ENCODE data around the gene GTF3C5. TPM values are rescaled to one million over a fixed set of nuclear protein-coding genes. Genes with fewer than 3 reads are reported as not detected.

The GTF3C5 gene
- polyA plus RNA-seq, 1 donor from 2014 or later: 103 TPM

- no peaks in the 10 kb centered on the region for H3F3A ChIP-seq (ENCODE audit: insufficient read depth, low read length, poor library complexity, severe bottlenecking)
These were observed 34.3 kb upstream of the GTF3C5 start for GRCh38 chr9:132996526-132996925.

GRCh38 chr9:132997591-132997990 lies 33.2 kb upstream of the GTF3C5 start:
- Histone ChIP-seq H3K9me2 (ENCODE audit: insufficient read depth, low read length) (no peaks in the 10 kb centered on the region), H3K9ac (ENCODE audit: low read length) (no peak overlapping the region), H3K36me3 (ENCODE audit: insufficient read depth, low read length) (no peaks in the 10 kb centered on the region), H3K4me2 (ENCODE audit: low read length) (no peak overlapping the region), H3K79me2 (replicated peaks; ENCODE audit: insufficient read depth, low read length) (no peaks in the 10 kb centered on the region), H3K27me3 (ENCODE audit: insufficient read depth, low read depth, low read length) (no peaks in the 10 kb centered on the region), H3K9me3 (ENCODE audit: low read length) (no peaks in the 10 kb centered on the region), H3K4me3 (ENCODE audit: low read length) (no peak overlapping the region), H4K20me1 (ENCODE audit: insufficient read depth) (no peaks in the 10 kb centered on the region), H2AFZ (ENCODE audit: low read depth, low read length) (no peak overlapping the region), H3F3A (ENCODE audit: insufficient read depth, low read length, poor library complexity, severe bottlenecking) (no peaks in the 10 kb centered on the region), H3K27ac (ENCODE audit: low read length) (no peak overlapping the region)
- TF ChIP-seq CTCF (IDR thresholded peaks at IDR 0.05; ENCODE audit: poor library complexity, severe bottlenecking): no peak
- no peak for TF ChIP-seq EZH2 (IDR thresholded peaks at IDR 0.05; ENCODE audit: borderline replicate concordance, insufficient read depth, low read length, poor library complexity, severe bottlenecking)
- TF ChIP-seq REST (IDR thresholded peaks at IDR 0.05; ENCODE audit: borderline replicate concordance): no peak
- no peak for TF ChIP-seq MXI1 (conservative IDR thresholded peaks at IDR 0.05; ENCODE audit: poor library complexity, severe bottlenecking)
- no peak for TF ChIP-seq POLR2AphosphoS5 (IDR thresholded peaks at IDR 0.05)
- no peak for TF ChIP-seq EP300 (conservative IDR thresholded peaks at IDR 0.05; ENCODE audit: poor library complexity, severe bottlenecking)
- no peak for TF ChIP-seq TAF1 (IDR thresholded peaks at IDR 0.05; ENCODE audit: low read depth)

More at GRCh38 chr9:132996526-132996925, 34.3 kb upstream of the GTF3C5 start:
- H3K9me2 ChIP-seq (ENCODE audit: insufficient read depth, low read length): no peaks in the 10 kb centered on the region
- H3K27ac ChIP-seq (ENCODE audit: low read length): no peak overlapping the region
- no peaks in the 10 kb centered on the region for H3K27me3 ChIP-seq (ENCODE audit: insufficient read depth, low read depth, low read length)
- TF ChIP-seq CTCF (IDR thresholded peaks at IDR 0.05; ENCODE audit: poor library complexity, severe bottlenecking) (no peak), TAF1 (IDR thresholded peaks at IDR 0.05; ENCODE audit: low read depth) (no peak), MXI1 (conservative IDR thresholded peaks at IDR 0.05; ENCODE audit: poor library complexity, severe bottlenecking) (no peak), EZH2 (IDR thresholded peaks at IDR 0.05; ENCODE audit: borderline replicate concordance, insufficient read depth, low read length, poor library complexity, severe bottlenecking) (no peak), POLR2AphosphoS5 (IDR thresholded peaks at IDR 0.05) (no peak), SMC3 (conservative IDR thresholded peaks at IDR 0.05; ENCODE audit: poor library complexity) (no peak), RAD21 (conservative IDR thresholded peaks at IDR 0.05) (no peak), REST (IDR thresholded peaks at IDR 0.05; ENCODE audit: borderline replicate concordance) (no peak), EP300 (conservative IDR thresholded peaks at IDR 0.05; ENCODE audit: poor library complexity, severe bottlenecking) (no peak)
- H3K9ac ChIP-seq (ENCODE audit: low read length): no peak overlapping the region
- H3K79me2 ChIP-seq (replicated peaks; ENCODE audit: insufficient read depth, low read length): no peaks in the 10 kb centered on the region
- H2AFZ ChIP-seq (ENCODE audit: low read depth, low read length): no peak overlapping the region
- H3K36me3 ChIP-seq (ENCODE audit: insufficient read depth, low read length): no peaks in the 10 kb centered on the region
- no peak overlapping the region for H3K4me3 ChIP-seq (ENCODE audit: low read length)
- no peaks in the 10 kb centered on the region for H4K20me1 ChIP-seq (ENCODE audit: insufficient read depth)
- H3K9me3 ChIP-seq (ENCODE audit: low read length): no peaks in the 10 kb centered on the region
- H3K4me2 ChIP-seq (ENCODE audit: low read length): no peak overlapping the region

All from neural cell (in vitro differentiated cells).